A549 (cell line): ENCODE measurements around the gene TRIM28. TPM values are rescaled to one million over a fixed set of nuclear protein-coding genes. Genes with fewer than 3 reads are reported as not detected.
A peak's percentile ranks its signal among the peaks of the same experiment; 100 is the strongest.

Experiments used
- ATAC-seq, 2 experiments: fragments of 200-7000 bp in 1 of 2; fragments of >200 bp in 1 of 2; cut with Nextera tagmentation in 1 of 2; cut with Tn5 transposase in 1 of 2; 3 replicates each; pipeline versions ENCODE4 v1.8.0 to v1.9.1; 2018 to 2020; ENCODE audit warnings: mild to moderate bottlenecking in 1 of 2, moderate library complexity in 1 of 2
- CTCF ChIA-PET: fragments of 300-600 bp; sonication (Branson Sonifier 250); formaldehyde crosslinking; extraction: SDS; loops from one replicate; lab custom pipeline; 2021; ENCODE audit warnings: antibody characterized with exemption, inconsistent platforms; lab: Yijun Ruan, JAX
- POLR2A ChIA-PET: fragments of 350-600 bp; formaldehyde crosslinking; extraction: SDS; loops from one replicate; lab custom pipeline; 2021; ENCODE audit warnings: antibody characterized with exemption, inconsistent platforms; lab: Yijun Ruan, JAX
- DNase-seq, 2 experiments: peaks; one replicate each; pipeline versions ENCODE4 v3.0.0 to v3.0.0-alpha.2; 2011 to 2016; ENCODE audit warnings: low read depth in 1 of 2, low spot score in 1 of 2
- FAIRE-seq: peaks from 2 replicates; lab custom pipeline; 2011; peaks lifted over from hg19 to GRCh38; lab: Jason Lieb, UNC
- H3K27ac ChIP-seq, 2 experiments: fragments of >200 bp; sonication (Bioruptor Twin); formaldehyde crosslinking; 3 replicates each; pipeline ENCODE4 v1.5.1; 2016 to 2017
- H3K4me1 ChIP-seq: fragments of >200 bp; sonication (Bioruptor Twin); formaldehyde crosslinking; 3 replicates; pipeline ENCODE4 v1.6.1; 2016
- H3K4me2 ChIP-seq: fragments of >200 bp; sonication (Bioruptor Twin); formaldehyde crosslinking; 3 replicates; pipeline ENCODE4 v1.6.1; 2016
- H3K4me3 ChIP-seq: fragments of >200 bp; sonication (Bioruptor Twin); formaldehyde crosslinking; 3 replicates; pipeline ENCODE4 v1.5.1; 2016
- H3K9me3 ChIP-seq: fragments of >200 bp; sonication (Bioruptor Twin); formaldehyde crosslinking; 3 replicates; pipeline ENCODE4 v1.6.1; 2016
- BHLHE40 ChIP-seq: IDR thresholded peaks from 2 replicates; pipeline ENCODE4 v1.6.1; 2012; ENCODE audit warnings: low read depth, low read length, inconsistent platforms
- CBX2 ChIP-seq: fragments of 200-600 bp; sonication (generic); IDR thresholded peaks from 2 replicates; pipeline ENCODE4 v1.6.1; 2016; ENCODE audit warnings: low read depth, mild to moderate bottlenecking, borderline replicate concordance
- EHF ChIP-seq: fragments of 250-450 bp; sonication (Bioruptor Pico); IDR thresholded peaks from 2 replicates; pipeline ENCODE4 v1.5.0; 2020; ENCODE audit warnings: mild to moderate bottlenecking
- EP300 ChIP-seq, 2 experiments: fragments of >200 bp; sonication (Bioruptor Twin); formaldehyde crosslinking; IDR thresholded peaks; 2 replicates in 1 of 2; 3 replicates in 1 of 2; pipeline ENCODE4 v1.6.1; 2016 to 2017
- HEYL ChIP-seq: fragments of 250-450 bp; sonication (Bioruptor Pico); IDR thresholded peaks from 2 replicates; pipeline ENCODE4 v1.8.0; 2021; ENCODE audit warnings: mild to moderate bottlenecking, moderate library complexity
- HOXB5 ChIP-seq: fragments of 250-450 bp; sonication (Bioruptor Pico); IDR thresholded peaks from 2 replicates; pipeline ENCODE4 v1.5.0; 2020; ENCODE audit warnings: mild to moderate bottlenecking, moderate library complexity
- MYC ChIP-seq: IDR thresholded peaks from 2 replicates; pipeline ENCODE4 v1.6.1; 2012; ENCODE audit warnings: mild to moderate bottlenecking, inconsistent platforms, low read length, improper control_type of control experiment, borderline replicate concordance
- RARB ChIP-seq: fragments of 250-450 bp; sonication (Bioruptor Pico); IDR thresholded peaks from 2 replicates; pipeline ENCODE4 v1.8.0; 2021; ENCODE audit warnings: mild to moderate bottlenecking, moderate library complexity
- ZC3H11A ChIP-seq: fragments of 450-650 bp; IDR thresholded peaks from 2 replicates; pipeline ENCODE4 v1.6.1; 2014; ENCODE audit warnings: antibody characterized with exemption, mild to moderate bottlenecking
- WGBS: methylation state at CpG from one replicate; pipeline ENCODE4 v1.1.6; 2017; ENCODE audit errors: missing lambda C conversion rate; 5-methylcytosine and 5-hydroxymethylcytosine counted together
- polyA plus RNA-seq, 4 experiments: library from polyadenylated mRNA; depleted of rRNA in 3 of 4; stranded (reverse); fragments of >200 nt; fragmentation: RNase III in 1 of 4; extraction: RNeasy Plus Mini Kit Qiagen cat#74134 plus additional on column Dnase treatment in 1 of 4; gene quantifications; 2 replicates in 3 of 4; 3 replicates in 1 of 4; pipeline ENCODE4 v1.2.3, GENCODE V29; 2011 to 2017
- TF ChIP-seq, protein P1 (sequence below): fragments of >200 bp; sonication (Bioruptor Twin); formaldehyde crosslinking; IDR thresholded peaks from 3 replicates; pipeline ENCODE4 v1.5.1; 2016
- TF ChIP-seq, protein P2 (sequence below): fragments of 250-450 bp; sonication (Bioruptor Pico); IDR thresholded peaks from 2 replicates; pipeline ENCODE4 v1.5.0; 2021; ENCODE audit warnings: mild to moderate bottlenecking, moderate library complexity, borderline replicate concordance

TRIM28 gene
- polyA plus RNA-seq, 2 of the 4 experiments (the other 2 are of a cell fraction): 576 to 656 TPM

DNA sequence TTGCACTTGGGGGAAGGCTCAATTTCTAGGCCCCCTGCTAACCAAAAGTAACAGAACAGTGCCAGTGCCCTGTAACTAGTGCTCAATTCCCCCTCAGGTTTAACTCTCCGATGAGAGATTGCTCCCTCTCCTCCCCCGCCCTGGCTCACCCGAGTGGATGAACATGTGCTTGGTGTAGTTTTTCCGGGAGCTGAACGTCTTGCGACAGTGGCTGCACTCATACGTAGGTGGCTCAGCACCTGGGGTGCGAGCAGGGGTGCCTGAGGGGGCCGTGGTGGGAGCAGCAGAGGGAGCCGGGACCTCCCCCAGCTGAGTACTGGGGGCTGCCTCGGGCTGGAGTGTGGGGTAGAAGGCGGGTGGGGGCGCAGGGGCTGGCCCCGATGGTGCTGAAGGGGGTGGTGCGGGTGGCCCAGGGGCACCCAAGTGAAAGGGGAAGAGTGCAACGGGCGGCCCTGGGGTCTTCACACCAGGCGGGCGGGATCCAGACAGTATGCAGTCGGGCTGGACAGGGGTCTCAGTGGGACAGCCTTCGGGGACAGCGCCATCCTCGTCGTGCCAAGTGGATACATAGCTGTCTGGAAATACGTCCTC is 27.5 kb upstream of the TRIM28 start:
- Histone ChIP-seq H3K27ac (no peak overlapping the region), H3K4me1 (peaks cover 20% of the 10 kb centered on the region), H3K4me3 (no peak overlapping the region), H3K4me2 (no peak overlapping the region), H3K9me3 (no peaks in the 10 kb centered on the region)
- POLR2A ChIA-PET: interaction anchor here (0.6 to 1.2 kb wide), 2 partner anchors 38 to 131 kb away, joined by 3 read pairs; partner anchors contain the start of gene CHMP2A
- DNase-seq (no peak), ATAC-seq (no peak), FAIRE-seq (no peak)
- WGBS: 92% methylated on average over 22 of the region's 25 CpGs
- TF ChIP-seq RARB (no peak), HOXB5 (CRISPR knock-in tag) (no peak), EHF (no peak)
- CTCF ChIA-PET: interaction anchor here (0.8 to 8.6 kb wide), 7 partner anchors 8 to 65 kb away, joined by 3 to 222 read pairs (median 6); partner anchors contain the start of genes CHMP2A and TRIM28

DNA sequence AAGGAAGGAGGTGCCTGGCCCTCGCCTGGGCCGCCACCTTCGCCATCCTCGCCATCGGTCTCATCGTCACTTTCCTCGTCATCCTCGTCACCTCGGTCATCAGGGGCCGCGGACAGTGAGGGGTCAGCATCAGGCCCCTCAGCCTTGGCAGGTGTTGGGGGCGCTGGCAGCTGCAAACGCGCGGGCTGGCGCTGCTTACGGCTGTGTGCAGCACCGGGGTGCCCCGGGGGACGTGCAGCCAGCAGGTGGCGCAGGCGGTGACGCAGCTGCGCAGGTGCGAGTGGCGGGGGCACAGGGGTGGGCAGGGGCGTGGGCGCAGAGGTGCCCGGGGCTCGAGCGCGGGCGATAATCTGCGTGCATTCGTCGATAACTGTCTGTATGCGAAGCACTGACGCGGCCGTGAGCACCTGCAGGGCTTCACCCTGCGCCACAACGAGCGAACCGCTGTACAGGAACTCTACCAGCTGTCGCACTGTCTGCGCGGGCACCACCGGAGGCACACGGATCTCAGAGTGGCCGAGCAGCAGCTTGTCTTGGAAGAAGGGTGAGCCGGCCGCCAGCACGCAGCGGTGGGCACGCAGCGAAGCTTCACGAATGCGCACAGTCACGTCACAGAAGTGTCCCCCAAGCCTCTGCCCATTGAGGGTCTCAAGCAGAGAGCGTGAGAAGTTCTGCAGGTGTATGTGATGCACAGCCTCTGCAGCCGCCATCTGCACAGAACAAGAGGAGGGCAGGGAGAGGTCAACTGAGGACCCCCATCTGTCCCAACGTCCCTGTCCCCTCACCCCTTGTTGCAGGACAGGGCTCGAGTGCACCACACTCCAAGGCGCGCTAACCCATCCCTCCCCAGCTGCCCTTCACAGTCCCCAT is 26.7 kb upstream of the TRIM28 start:
- DNase-seq (no peak), ATAC-seq (no peak), FAIRE-seq (no peak)
- Histone ChIP-seq H3K4me3 (no peak overlapping the region), H3K27ac (peak overlapping the region in 1 of 2 experiments; percentile 92; a peak in 1 of 6 replicates), H3K9me3 (no peaks in the 10 kb centered on the region), H3K4me2 (peak overlapping the region; percentile 98; the same call in 2 of the 3 replicates), H3K4me1 (peaks cover 20% of the 10 kb centered on the region)
- ChIA-PET CTCF (interaction anchor here (0.8 to 8.6 kb wide), 11 partner anchors 9 to 79 kb away, joined by 3 to 222 read pairs (median 8); partner anchors contain the start of genes CHMP2A, SLC27A5, TRIM28 and ZNF446), POLR2A (interaction anchor here (0.6 kb wide), 1 partner anchor 131 kb away, joined by 3 read pairs; no protein-coding TSS in a partner anchor)
- 96% methylated on average over 56 of the region's 65 CpGs for WGBS
- TF ChIP-seq, protein P1, sequence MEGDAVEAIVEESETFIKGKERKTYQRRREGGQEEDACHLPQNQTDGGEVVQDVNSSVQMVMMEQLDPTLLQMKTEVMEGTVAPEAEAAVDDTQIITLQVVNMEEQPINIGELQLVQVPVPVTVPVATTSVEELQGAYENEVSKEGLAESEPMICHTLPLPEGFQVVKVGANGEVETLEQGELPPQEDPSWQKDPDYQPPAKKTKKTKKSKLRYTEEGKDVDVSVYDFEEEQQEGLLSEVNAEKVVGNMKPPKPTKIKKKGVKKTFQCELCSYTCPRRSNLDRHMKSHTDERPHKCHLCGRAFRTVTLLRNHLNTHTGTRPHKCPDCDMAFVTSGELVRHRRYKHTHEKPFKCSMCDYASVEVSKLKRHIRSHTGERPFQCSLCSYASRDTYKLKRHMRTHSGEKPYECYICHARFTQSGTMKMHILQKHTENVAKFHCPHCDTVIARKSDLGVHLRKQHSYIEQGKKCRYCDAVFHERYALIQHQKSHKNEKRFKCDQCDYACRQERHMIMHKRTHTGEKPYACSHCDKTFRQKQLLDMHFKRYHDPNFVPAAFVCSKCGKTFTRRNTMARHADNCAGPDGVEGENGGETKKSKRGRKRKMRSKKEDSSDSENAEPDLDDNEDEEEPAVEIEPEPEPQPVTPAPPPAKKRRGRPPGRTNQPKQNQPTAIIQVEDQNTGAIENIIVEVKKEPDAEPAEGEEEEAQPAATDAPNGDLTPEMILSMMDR: peak; percentile 14; the same call in 1 of the 3 replicates
- TF ChIP-seq HEYL (CRISPR knock-in tag): no peak

DNA sequence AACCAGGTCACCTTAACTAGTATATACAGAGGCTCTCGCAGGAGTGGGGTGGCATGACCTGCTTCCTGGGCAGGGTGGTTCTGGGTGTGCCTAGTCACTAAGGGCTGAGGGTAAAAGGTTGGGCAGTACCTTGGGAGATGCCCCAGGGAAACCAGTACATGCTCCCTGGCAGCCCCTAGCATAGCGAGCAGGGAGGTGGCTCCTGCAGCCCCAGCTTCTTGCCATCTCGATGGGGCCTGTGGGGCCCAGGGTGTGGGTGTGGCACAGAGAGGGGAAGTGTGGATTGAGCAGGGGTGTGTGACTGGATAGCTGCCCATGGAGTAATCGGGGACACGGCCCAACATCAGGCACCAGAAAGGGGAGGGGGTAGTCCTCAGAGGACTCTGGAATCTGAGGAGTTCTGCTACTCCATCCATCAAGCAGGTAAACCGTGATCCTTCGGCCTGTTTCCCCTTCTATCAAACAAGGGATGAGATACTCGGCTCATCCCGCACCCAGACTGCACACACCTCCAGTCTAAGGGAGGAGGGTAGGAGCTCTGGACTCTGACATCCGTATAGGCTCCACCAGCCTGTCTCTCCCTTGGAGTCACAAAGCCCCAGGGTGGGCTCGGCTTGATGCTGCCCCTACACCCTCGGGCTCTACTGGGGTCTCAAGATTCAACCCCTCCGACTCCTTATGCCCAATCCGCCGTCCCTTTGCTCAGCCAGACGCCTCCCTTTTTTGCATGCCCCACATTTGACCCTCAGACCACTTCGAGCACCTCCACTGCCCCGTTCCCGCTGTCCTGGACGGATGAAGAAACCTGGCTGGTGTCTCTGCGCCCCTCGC is 25.4 kb upstream of the TRIM28 start:
- H3K4me3 ChIP-seq: peak overlapping the region; percentile 65
- DNase-seq: no peak
- no peak for ATAC-seq
- POLR2A ChIA-PET: interaction anchor here (0.5 to 5.7 kb wide), 15 partner anchors 13 to 213 kb away, joined by 3 to 184 read pairs (median 9); partner anchors contain the start of genes CHMP2A, ERVK3-1, MZF1 and TRIM28
- H3K4me2 ChIP-seq: peak overlapping the region; percentile 98
- no peak for FAIRE-seq
- no peaks in the 10 kb centered on the region for H3K9me3 ChIP-seq
- 14% methylated on average over 22 of the region's 22 CpGs for WGBS
- TF ChIP-seq MYC (no peak), EP300 (IDR thresholded peaks at IDR 0.05) (no peak), CBX2 (no peak), ZC3H11A (no peak), BHLHE40 (no peak)
- TF ChIP-seq, protein P2, sequence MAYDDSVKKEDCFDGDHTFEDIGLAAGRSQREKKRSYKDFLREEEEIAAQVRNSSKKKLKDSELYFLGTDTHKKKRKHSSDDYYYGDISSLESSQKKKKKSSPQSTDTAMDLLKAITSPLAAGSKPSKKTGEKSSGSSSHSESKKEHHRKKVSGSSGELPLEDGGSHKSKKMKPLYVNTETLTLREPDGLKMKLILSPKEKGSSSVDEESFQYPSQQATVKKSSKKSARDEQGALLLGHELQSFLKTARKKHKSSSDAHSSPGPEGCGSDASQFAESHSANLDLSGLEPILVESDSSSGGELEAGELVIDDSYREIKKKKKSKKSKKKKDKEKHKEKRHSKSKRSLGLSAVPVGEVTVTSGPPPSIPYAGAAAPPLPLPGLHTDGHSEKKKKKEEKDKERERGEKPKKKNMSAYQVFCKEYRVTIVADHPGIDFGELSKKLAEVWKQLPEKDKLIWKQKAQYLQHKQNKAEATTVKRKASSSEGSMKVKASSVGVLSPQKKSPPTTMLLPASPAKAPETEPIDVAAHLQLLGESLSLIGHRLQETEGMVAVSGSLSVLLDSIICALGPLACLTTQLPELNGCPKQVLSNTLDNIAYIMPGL (CRISPR knock-in tag): no peak
- H3K4me1 ChIP-seq: peaks cover 20% of the 10 kb centered on the region
- CTCF ChIA-PET: interaction anchor here (0.7 to 8.6 kb wide), 46 partner anchors 11 to 1115 kb away, joined by 3 to 222 read pairs (median 8); partner anchors contain the start of genes CHMP2A, SLC27A5, TRIM28 and ZNF446
- peak overlapping the region; percentile 86 to 92 for H3K27ac ChIP-seq
